GM19452 (cell line): ENCODE data around the gene BAHD1.

Experiments used
- ATAC-seq: cut with Tn5 transposase; IDR thresholded peaks from one replicate; pipeline ENCODE4 v1.9.1; 2021; ENCODE audit not compliant: unreplicated experiment

The BAHD1 gene

GRCh38 chr15:40443255-40443654, 2.5 kb downstream of the BAHD1 start:
- no peak for ATAC-seq

- no peak for ATAC-seq
These were observed 3.1 kb downstream of the BAHD1 start for GRCh38 chr15:40443846-40444245.

- no peak for ATAC-seq
These were observed 4.0 kb downstream of the BAHD1 start for GRCh38 chr15:40444736-40445135.

- ATAC-seq: no peak
These were observed 4.7 kb downstream of the BAHD1 start for GRCh38 chr15:40445421-40445922.

- ATAC-seq: no peak
These were observed 5.4 kb downstream of the BAHD1 start for GRCh38 chr15:40446144-40446543.

GRCh38 chr15:40448354-40448753, 7.6 kb downstream of the BAHD1 start:
- ATAC-seq: no peak

- no peak for ATAC-seq
These were observed 8.5 kb downstream of the BAHD1 start for GRCh38 chr15:40449275-40449674.

GRCh38 chr15:40450047-40450446, 9.3 kb downstream of the BAHD1 start:
- no peak for ATAC-seq

- no peak for ATAC-seq
These were observed 10.9 kb downstream of the BAHD1 start for GRCh38 chr15:40451527-40452158.

- ATAC-seq: peak; percentile 62
These were observed 11.7 kb downstream of the BAHD1 start for GRCh38 chr15:40452296-40453090.

GRCh38 chr15:40453941-40454340, 13.2 kb downstream of the BAHD1 start:
- ATAC-seq: peak; percentile 50

GRCh38 chr15:40454904-40455391, 14.2 kb downstream of the BAHD1 start:
- ATAC-seq: no peak

- no peak for ATAC-seq
These were observed 15.6 kb downstream of the BAHD1 start for GRCh38 chr15:40456299-40456712.

- ATAC-seq: no peak
These were observed 16.0 kb downstream of the BAHD1 start for GRCh38 chr15:40456738-40457137.

GRCh38 chr15:40458495-40459371, 18.0 kb downstream of the BAHD1 start:
- no peak for ATAC-seq

GRCh38 chr15:40459391-40460015, 18.8 kb downstream of the BAHD1 start:
- ATAC-seq: no peak

GRCh38 chr15:40460404-40460803, 19.7 kb downstream of the BAHD1 start:
- no peak for ATAC-seq

GRCh38 chr15:40461958-40462357, 21.2 kb downstream of the BAHD1 start:
- no peak for ATAC-seq

GRCh38 chr15:40463279-40463678, 22.5 kb downstream of the BAHD1 start:
- ATAC-seq: no peak

- no peak for ATAC-seq
These were observed 23.3 kb downstream of the BAHD1 start for GRCh38 chr15:40463886-40464545.
